CD4-positive, alpha-beta memory T cell (primary cell): ENCODE results near the gene SAPCD2. TPM values are rescaled to one million over a fixed set of nuclear protein-coding genes. Genes with fewer than 3 reads are reported as not detected.

ENCODE experiments used
- CTCF ChIA-PET: fragments of 350-600 bp; sonication (Branson Sonifier 250); formaldehyde crosslinking; loops from one replicate; lab custom pipeline; 2021; ENCODE audit warnings: inconsistent platforms; ENCODE audit not compliant: partially characterized antibody; lab: Charles Lee
- POLR2A ChIA-PET: fragments of 350-600 bp; sonication (Branson Sonifier 250); formaldehyde crosslinking; loops from one replicate; lab custom pipeline; 2021; ENCODE audit not compliant: partially characterized antibody; lab: Charles Lee
- DNase-seq, 5 donors: peaks; one replicate each; pipeline versions ENCODE4 v3.0.0 to v3.0.0-alpha.2; 2020 to 2022; ENCODE audit warnings: mixed read lengths in 1 of 5
- H3K27ac ChIP-seq: one replicate; pipeline ENCODE4 v1.7.0; 2013; ENCODE audit warnings: low read depth, low read length
- H3K27me3 ChIP-seq: 2 replicates; pipeline ENCODE4 v1.7.0; 2013; ENCODE audit warnings: mild to moderate bottlenecking, low read length, moderate library complexity; ENCODE audit not compliant: insufficient read depth
- H3K36me3 ChIP-seq: 2 replicates; pipeline ENCODE4 v1.7.0; 2013; ENCODE audit warnings: mild to moderate bottlenecking, low read length, moderate library complexity; ENCODE audit not compliant: insufficient read depth
- H3K4me1 ChIP-seq: 2 replicates; pipeline ENCODE4 v1.7.0; 2013; ENCODE audit warnings: mild to moderate bottlenecking, low read length, moderate library complexity; ENCODE audit not compliant: insufficient read depth
- H3K4me3 ChIP-seq, 2 donors: one replicate each; pipeline ENCODE4 v1.7.0; 2013; ENCODE audit warnings: low read length in 2 of 2, mild to moderate bottlenecking in 1 of 2
- H3K9me3 ChIP-seq, 2 donors: one replicate each; pipeline ENCODE4 v1.7.0; 2013; ENCODE audit warnings: low read length in 2 of 2, control low read depth in 1 of 2; ENCODE audit not compliant: control insufficient read depth in 1 of 2
- H3K27ac Mint-ChIP-seq, 7 donors: one replicate each; pipeline ENCODE4 v1.8.0; 2020 to 2021; ENCODE audit warnings: mixed read lengths in 7 of 7, mild to moderate bottlenecking in 6 of 7, inconsistent platforms in 3 of 7, moderate library complexity in 3 of 7
- H3K27me3 Mint-ChIP-seq, 2 donors: one replicate each; pipeline ENCODE4 v1.8.0; 2020 to 2021; ENCODE audit warnings: mixed read lengths in 2 of 2
- H3K36me3 Mint-ChIP-seq, 2 donors: one replicate each; pipeline ENCODE4 v1.8.0; 2020 to 2021; ENCODE audit warnings: mixed read lengths in 2 of 2, inconsistent platforms in 1 of 2, mild to moderate bottlenecking in 1 of 2
- H3K4me1 Mint-ChIP-seq, 4 donors: one replicate each; pipeline ENCODE4 v1.8.0; 2020 to 2021; ENCODE audit warnings: mixed read lengths in 4 of 4, mild to moderate bottlenecking in 1 of 4
- H3K4me3 Mint-ChIP-seq, 8 donors: one replicate each; pipeline ENCODE4 v1.8.0; 2020 to 2021; ENCODE audit warnings: mixed read lengths in 8 of 8, mild to moderate bottlenecking in 7 of 8, moderate library complexity in 6 of 8, inconsistent platforms in 3 of 8
- H3K9me3 Mint-ChIP-seq, 8 donors: one replicate each; pipeline ENCODE4 v1.8.0; 2020 to 2021; ENCODE audit warnings: mixed read lengths in 8 of 8, mild to moderate bottlenecking in 5 of 8, inconsistent platforms in 3 of 8, moderate library complexity in 1 of 8
- intact Hi-C: fragments of 100-400 bp; cut with micrococcal nuclease; formaldehyde crosslinking; loops from one replicate; pipeline ENCODE4 v1.15.1; 2023
- polyA plus RNA-seq, 2 donors: library from polyadenylated mRNA; unstranded; fragments of 300-500 nt; fragmentation: Illumina TruSeq; gene quantifications; one replicate each; pipeline ENCODE4 v1.2.3, GENCODE V29; 2021
- total RNA-seq, 2 experiments: library from RNA; stranded (reverse); gene quantifications; one replicate each; pipeline ENCODE4 v1.2.3, GENCODE V29; 2021

SAPCD2 gene
- total and polyA plus RNA-seq, 4 experiments from 2014 or later, result 0.09 to 0.15 (median 0.11) TPM

DNA sequence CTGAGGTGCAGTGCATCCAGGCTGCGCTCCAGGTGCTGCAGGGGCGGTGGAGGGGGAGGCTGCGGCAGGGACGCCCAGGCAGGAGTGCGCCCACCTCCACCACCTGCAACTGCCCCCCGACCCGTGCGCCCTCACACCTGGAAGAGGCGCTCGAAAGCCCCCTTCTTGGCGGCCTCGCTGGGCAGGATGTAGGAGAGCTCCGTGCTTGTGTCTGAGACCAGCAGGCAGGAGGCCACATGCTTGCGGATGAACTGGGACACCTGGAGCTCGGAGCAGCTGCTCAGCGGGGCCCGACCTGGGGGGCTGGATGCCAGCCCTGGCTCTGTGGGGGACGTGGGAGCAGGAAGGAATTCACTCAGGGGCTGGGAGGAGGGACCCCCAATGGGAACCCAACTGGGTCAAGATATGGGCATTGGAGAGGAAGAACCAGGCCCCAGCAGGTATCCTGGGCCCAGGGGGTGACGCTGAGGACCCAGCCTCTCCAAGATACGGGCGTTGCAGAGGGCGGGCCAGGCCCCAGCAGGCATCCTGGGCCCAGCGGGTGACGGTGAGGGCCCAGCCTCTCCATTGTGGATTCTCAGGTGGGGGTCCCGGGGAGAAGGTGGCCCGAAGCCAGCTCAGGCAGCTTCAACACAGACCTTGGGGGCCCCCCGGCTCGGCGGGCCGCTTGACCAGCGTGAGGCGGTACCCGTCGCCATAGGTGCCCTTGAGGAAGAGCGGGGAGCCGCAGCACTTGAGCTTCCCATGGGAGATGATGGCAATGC is 55.4 kb downstream of the SAPCD2 start:
- DNase-seq, result no peak
- Mint-ChIP-seq H3K27ac (no peak overlapping the region), H3K36me3 (peaks cover 0 to 18% of the 10 kb centered on the region in 2 donors), H3K4me3 (no peak overlapping the region), H3K27me3 (no peaks in the 10 kb centered on the region), H3K4me1 (no peaks in the 10 kb centered on the region), H3K9me3 (no peaks in the 10 kb centered on the region)
- H3K4me1 ChIP-seq, result no peaks in the 10 kb centered on the region
- CTCF ChIA-PET, result interaction anchor here (3.2 kb wide), 1 partner anchor 14 kb away, joined by 9 read pairs; the partner anchor contains the start of gene ABCA2
- H3K36me3 ChIP-seq, result peaks cover 8% of the 10 kb centered on the region
- H3K4me3 ChIP-seq, result no peak overlapping the region
- no peaks in the 10 kb centered on the region for H3K27me3 ChIP-seq
- H3K9me3 ChIP-seq, result no peaks in the 10 kb centered on the region
- intact Hi-C loops, result no loop called here
- POLR2A ChIA-PET, result interaction anchor here (0.9 kb wide), 1 partner anchor 10 kb away, joined by 3 read pairs; no protein-coding TSS in a partner anchor
- H3K27ac ChIP-seq, result no peak overlapping the region

DNA sequence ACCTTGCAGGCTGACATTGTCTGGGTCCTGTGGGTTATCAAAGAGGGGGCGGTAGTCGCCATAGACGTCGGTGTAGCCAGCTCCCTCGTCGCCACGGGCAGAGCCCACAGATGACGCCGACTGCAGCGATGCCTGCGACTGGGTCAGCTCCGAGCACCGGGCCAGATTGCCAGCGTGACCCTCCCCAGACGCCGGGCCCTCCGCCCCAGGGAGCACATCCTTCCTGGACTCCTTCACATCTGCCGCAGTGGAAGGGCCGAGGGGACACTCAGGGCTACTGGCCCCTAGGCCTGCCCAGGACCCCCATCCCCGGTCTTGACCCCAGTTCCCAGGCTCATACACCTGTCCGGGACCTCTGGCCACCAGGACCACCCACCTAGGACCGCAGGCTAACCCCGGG is 56.2 kb downstream of the SAPCD2 start:
- ChIA-PET POLR2A (interaction anchor here (0.9 kb wide), 1 partner anchor 11 kb away, joined by 3 read pairs; no protein-coding TSS in a partner anchor), CTCF (interaction anchor here (3.2 kb wide), 1 partner anchor 15 kb away, joined by 9 read pairs; the partner anchor contains the start of gene ABCA2)
- Mint-ChIP-seq H3K4me3 (no peak overlapping the region), H3K36me3 (peaks cover 0 to 13% of the 10 kb centered on the region in 2 donors), H3K27me3 (no peaks in the 10 kb centered on the region), H3K4me1 (no peaks in the 10 kb centered on the region), H3K27ac (no peak overlapping the region), H3K9me3 (no peaks in the 10 kb centered on the region)
- H3K36me3 ChIP-seq, result peaks cover 8% of the 10 kb centered on the region
- no peaks in the 10 kb centered on the region for H3K27me3 ChIP-seq
- H3K27ac ChIP-seq, result no peak overlapping the region
- H3K4me1 ChIP-seq, result no peaks in the 10 kb centered on the region
- DNase-seq, result no peak
- no peak overlapping the region for H3K4me3 ChIP-seq
- intact Hi-C loops, result no loop called here
- H3K9me3 ChIP-seq, result no peaks in the 10 kb centered on the region

DNA sequence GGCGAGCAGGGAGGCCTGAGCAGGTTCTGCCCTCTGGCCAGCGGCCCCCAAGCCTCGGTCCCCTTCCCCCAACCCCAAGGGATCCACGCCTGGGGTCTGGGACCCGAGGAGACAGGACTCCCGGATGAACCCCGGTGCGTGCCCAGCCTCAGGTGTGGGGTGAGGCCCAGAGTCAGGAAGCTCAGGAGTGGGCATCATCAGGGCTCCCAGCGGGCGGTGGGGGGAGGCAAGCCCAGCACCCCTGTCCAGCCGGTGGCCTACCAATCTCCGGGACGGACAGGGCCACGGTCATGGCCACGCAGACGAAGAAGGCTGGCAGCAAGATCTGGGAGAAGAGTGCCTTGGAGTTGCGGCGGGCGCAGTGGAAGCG is 56.8 kb downstream of the SAPCD2 start:
- Mint-ChIP-seq H3K27ac (no peak overlapping the region), H3K9me3 (no peaks in the 10 kb centered on the region), H3K36me3 (peaks cover 0 to 12% of the 10 kb centered on the region in 2 donors), H3K4me1 (no peaks in the 10 kb centered on the region), H3K4me3 (no peak overlapping the region), H3K27me3 (no peaks in the 10 kb centered on the region)
- Histone ChIP-seq H3K9me3 (no peaks in the 10 kb centered on the region), H3K4me1 (no peaks in the 10 kb centered on the region), H3K36me3 (peaks cover 8% of the 10 kb centered on the region), H3K4me3 (no peak overlapping the region), H3K27me3 (no peaks in the 10 kb centered on the region), H3K27ac (no peak overlapping the region)
- CTCF ChIA-PET, result interaction anchor here (3.2 kb wide), 1 partner anchor 15 kb away, joined by 9 read pairs; the partner anchor contains the start of gene ABCA2
- POLR2A ChIA-PET, result no interaction called here
- intact Hi-C loops, result no loop called here
- DNase-seq, result no peak

DNA sequence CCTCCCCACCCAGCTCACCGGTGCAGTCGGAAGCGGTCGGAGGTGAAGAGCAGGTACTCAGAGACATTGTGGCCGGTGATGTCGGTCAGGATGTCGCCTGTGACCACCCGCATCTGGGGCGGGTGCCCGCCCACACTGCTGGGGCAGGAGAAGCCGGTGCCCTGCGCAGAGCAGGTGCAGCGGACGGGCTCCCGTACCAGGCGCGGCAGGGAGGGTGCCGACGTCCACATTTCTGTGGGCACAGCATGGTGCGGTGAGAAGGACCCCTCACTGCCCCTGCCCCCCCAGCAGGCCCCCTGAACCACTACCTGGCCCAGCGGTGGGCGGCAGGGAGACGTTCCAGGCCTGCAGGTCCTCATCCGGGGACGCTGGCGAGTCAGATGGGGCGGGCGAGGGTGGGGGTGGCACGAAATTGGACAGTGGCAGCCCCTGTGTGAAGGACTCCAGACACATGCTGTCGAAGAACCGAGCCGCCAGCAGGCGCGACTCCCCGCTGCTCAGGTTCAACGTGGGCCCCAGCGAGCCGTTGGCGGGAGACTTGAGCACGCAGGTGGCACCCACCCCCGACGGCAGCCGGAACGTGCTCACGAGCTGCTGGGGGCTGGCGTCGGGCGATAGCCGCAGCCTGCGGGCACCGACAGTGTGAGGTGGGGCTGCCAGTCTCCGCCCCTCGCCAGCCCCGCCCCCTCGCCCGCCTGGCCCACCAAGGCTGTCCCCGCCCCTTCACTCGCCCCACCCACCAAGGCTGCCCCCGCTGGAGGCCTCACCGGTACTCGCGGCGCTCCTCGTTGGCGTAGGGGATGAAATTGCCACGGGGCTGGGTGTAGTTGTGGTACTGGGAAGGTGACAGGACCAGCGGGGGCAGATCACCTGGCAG is 57.4 kb downstream of the SAPCD2 start:
- Histone ChIP-seq H3K4me1 (no peaks in the 10 kb centered on the region), H3K36me3 (peaks cover 8% of the 10 kb centered on the region), H3K27ac (no peak overlapping the region), H3K9me3 (no peaks in the 10 kb centered on the region), H3K27me3 (no peaks in the 10 kb centered on the region), H3K4me3 (no peak overlapping the region)
- no peak for DNase-seq
- no peak overlapping the region for H3K27ac Mint-ChIP-seq
- no peaks in the 10 kb centered on the region for H3K4me1 Mint-ChIP-seq
- ChIA-PET CTCF (interaction anchor here (3.2 kb wide), 1 partner anchor 16 kb away, joined by 9 read pairs; the partner anchor contains the start of gene ABCA2), POLR2A (no interaction called here)
- H3K27me3 Mint-ChIP-seq, result no peaks in the 10 kb centered on the region
- H3K36me3 Mint-ChIP-seq, result peaks cover 0 to 12% of the 10 kb centered on the region in 2 donors
- intact Hi-C loops, result no loop called here
- no peaks in the 10 kb centered on the region for H3K9me3 Mint-ChIP-seq
- no peak overlapping the region for H3K4me3 Mint-ChIP-seq

Other genes with a start within 250 kb of the SAPCD2 start
Only the 30 nearest of the 36 such genes appear.
- 10 to 100 TPM; 40.2 to 43.2 TPM for gene TRAF2, start 184.0 kb downstream of the SAPCD2 start, total RNA-seq
- 10 to 100 TPM; 11.1 to 25.2 TPM for gene TRAF2, start 184.0 kb downstream of the SAPCD2 start, polyA plus RNA-seq
- gene FBXW5, start 125.8 kb downstream of the SAPCD2 start, total RNA-seq, result 100 to 1,000 TPM; 122 to 123 TPM
- 100 to 1,000 TPM in 1 of 2 donors, 10 to 100 TPM in 1; 98.6 to 160 TPM for gene FBXW5, start 125.8 kb downstream of the SAPCD2 start, polyA plus RNA-seq
- gene C8G, start 125.3 kb downstream of the SAPCD2 start, total RNA-seq, result 1 to 10 TPM; 2.2 TPM
- gene C8G, start 125.3 kb downstream of the SAPCD2 start, polyA plus RNA-seq, result under 1 TPM in 1 of 2 donors, not detected in 1; 0.60 TPM
- 1 to 10 TPM in 1 of 2 experiments, under 1 TPM in 1; 0.72 to 1.4 TPM for gene LCN12, start 118.3 kb downstream of the SAPCD2 start, total RNA-seq
- not detected for gene LCN12, start 118.3 kb downstream of the SAPCD2 start, polyA plus RNA-seq
- gene PTGDS, start 93.1 kb downstream of the SAPCD2 start, total RNA-seq, result 1 to 10 TPM; 4.8 to 5.1 TPM
- 1 to 10 TPM; 1.7 to 3.8 TPM for gene PTGDS, start 93.1 kb downstream of the SAPCD2 start, polyA plus RNA-seq
- gene LCNL1, start 87.6 kb downstream of the SAPCD2 start, total RNA-seq, result under 1 TPM; 0.14 to 0.17 TPM
- gene LCNL1, start 87.6 kb downstream of the SAPCD2 start, polyA plus RNA-seq, result not detected
- 100 to 1,000 TPM in 1 of 2 experiments, 10 to 100 TPM in 1; 94.2 to 101 TPM for gene PAXX, start 78.1 kb downstream of the SAPCD2 start, total RNA-seq
- 100 to 1,000 TPM in 1 of 2 donors, 10 to 100 TPM in 1; 76.0 to 103 TPM for gene PAXX, start 78.1 kb downstream of the SAPCD2 start, polyA plus RNA-seq
- 1 to 10 TPM; 3.1 to 3.7 TPM for gene CLIC3, start 74.0 kb downstream of the SAPCD2 start, total RNA-seq
- gene CLIC3, start 74.0 kb downstream of the SAPCD2 start, polyA plus RNA-seq, result 1 to 10 TPM; 5.0 to 7.8 TPM
- gene ABCA2, start 42.3 kb downstream of the SAPCD2 start, total RNA-seq, result 10 to 100 TPM; 63.8 to 68.6 TPM
- 10 to 100 TPM in 1 of 2 donors, 1 to 10 TPM in 1; 2.6 to 10.8 TPM for gene ABCA2, start 42.3 kb downstream of the SAPCD2 start, polyA plus RNA-seq
- gene FUT7, start 38.5 kb downstream of the SAPCD2 start, total RNA-seq, result 1 to 10 TPM; 3.4 to 4.6 TPM
- gene FUT7, start 38.5 kb downstream of the SAPCD2 start, polyA plus RNA-seq, result 10 to 100 TPM; 22.6 to 43.8 TPM
- gene NPDC1, start 24.4 kb downstream of the SAPCD2 start, total RNA-seq, result 10 to 100 TPM; 20.7 to 21.4 TPM
- 10 to 100 TPM; 22.8 to 32.2 TPM for gene NPDC1, start 24.4 kb downstream of the SAPCD2 start, polyA plus RNA-seq
- gene ENTPD2, start 16.5 kb downstream of the SAPCD2 start, total RNA-seq, result not detected
- not detected for gene ENTPD2, start 16.5 kb downstream of the SAPCD2 start, polyA plus RNA-seq
- 10 to 100 TPM; 10.6 to 12.5 TPM for gene UAP1L1, start 7.0 kb upstream of the SAPCD2 start, total RNA-seq
- 1 to 10 TPM in 1 of 2 donors, under 1 TPM in 1; 0.81 to 2.9 TPM for gene UAP1L1, start 7.0 kb upstream of the SAPCD2 start, polyA plus RNA-seq
- 10 to 100 TPM; 63.3 to 71.0 TPM for gene MAN1B1, start 16.4 kb upstream of the SAPCD2 start, total RNA-seq
- gene MAN1B1, start 16.4 kb upstream of the SAPCD2 start, polyA plus RNA-seq, result 10 to 100 TPM; 35.4 to 37.5 TPM
- 100 to 1,000 TPM; 357 to 362 TPM for gene DPP7, start 44.2 kb upstream of the SAPCD2 start, total RNA-seq
- gene DPP7, start 44.2 kb upstream of the SAPCD2 start, polyA plus RNA-seq, result 100 to 1,000 TPM; 135 to 206 TPM
- gene GRIN1, start 68.6 kb upstream of the SAPCD2 start, total RNA-seq, result not detected
- not detected for gene GRIN1, start 68.6 kb upstream of the SAPCD2 start, polyA plus RNA-seq
- not detected for gene LRRC26, start 99.5 kb upstream of the SAPCD2 start, total RNA-seq
- not detected for gene LRRC26, start 99.5 kb upstream of the SAPCD2 start, polyA plus RNA-seq
- not detected for gene TMEM210, start 101.5 kb upstream of the SAPCD2 start, total RNA-seq
- not detected for gene TMEM210, start 101.5 kb upstream of the SAPCD2 start, polyA plus RNA-seq
- 100 to 1,000 TPM; 116 to 125 TPM for gene ANAPC2, start 118.0 kb upstream of the SAPCD2 start, total RNA-seq
- 1 to 10 TPM; 3.2 to 5.7 TPM for gene ANAPC2, start 118.0 kb upstream of the SAPCD2 start, polyA plus RNA-seq
- gene SSNA1, start 118.1 kb upstream of the SAPCD2 start, total RNA-seq, result 10 to 100 TPM; 48.6 to 49.5 TPM
- 100 to 1,000 TPM; 117 to 161 TPM for gene SSNA1, start 118.1 kb upstream of the SAPCD2 start, polyA plus RNA-seq
- 1 to 10 TPM; 8.5 to 8.6 TPM for gene TPRN, start 130.2 kb upstream of the SAPCD2 start, total RNA-seq
- gene TPRN, start 130.2 kb upstream of the SAPCD2 start, polyA plus RNA-seq, result under 1 TPM; 0.27 to 0.45 TPM
- gene TMEM203, start 135.1 kb upstream of the SAPCD2 start, total RNA-seq, result 10 to 100 TPM; 39.5 to 42.9 TPM
- 100 to 1,000 TPM; 129 to 170 TPM for gene TMEM203, start 135.1 kb upstream of the SAPCD2 start, polyA plus RNA-seq
- 10 to 100 TPM; 36.7 to 37.1 TPM for gene NDOR1, start 135.1 kb upstream of the SAPCD2 start, total RNA-seq
- 1 to 10 TPM; 4.6 to 9.5 TPM for gene NDOR1, start 135.1 kb upstream of the SAPCD2 start, polyA plus RNA-seq
- gene RNF208, start 151.7 kb upstream of the SAPCD2 start, total RNA-seq, result 1 to 10 TPM in 1 of 2 experiments, under 1 TPM in 1; 0.64 to 1.3 TPM
- gene RNF208, start 151.7 kb upstream of the SAPCD2 start, polyA plus RNA-seq, result not detected
- under 1 TPM in 1 of 2 experiments, not detected in 1; 0.25 TPM for gene CYSRT1, start 154.6 kb upstream of the SAPCD2 start, total RNA-seq
- gene CYSRT1, start 154.6 kb upstream of the SAPCD2 start, polyA plus RNA-seq, result not detected
- gene RNF224, start 156.9 kb upstream of the SAPCD2 start, total RNA-seq, result not detected
- not detected for gene RNF224, start 156.9 kb upstream of the SAPCD2 start, polyA plus RNA-seq
- not detected for gene SLC34A3, start 160.3 kb upstream of the SAPCD2 start, total RNA-seq
- gene SLC34A3, start 160.3 kb upstream of the SAPCD2 start, polyA plus RNA-seq, result not detected
- gene TUBB4B, start 170.7 kb upstream of the SAPCD2 start, total RNA-seq, result 100 to 1,000 TPM in 1 of 2 experiments, 10 to 100 TPM in 1; 99.8 to 103 TPM
- 10 to 100 TPM; 53.1 to 64.1 TPM for gene TUBB4B, start 170.7 kb upstream of the SAPCD2 start, polyA plus RNA-seq
- not detected for gene STPG3, start 180.7 kb upstream of the SAPCD2 start, total RNA-seq
- not detected for gene STPG3, start 180.7 kb upstream of the SAPCD2 start, polyA plus RNA-seq
- gene NELFB, start 184.8 kb upstream of the SAPCD2 start, total RNA-seq, result 10 to 100 TPM; 44.3 to 44.9 TPM
- gene NELFB, start 184.8 kb upstream of the SAPCD2 start, polyA plus RNA-seq, result 10 to 100 TPM; 28.3 to 28.7 TPM